ENCODE measurements around the gene TDRD7.

The TDRD7 gene

DNA sequence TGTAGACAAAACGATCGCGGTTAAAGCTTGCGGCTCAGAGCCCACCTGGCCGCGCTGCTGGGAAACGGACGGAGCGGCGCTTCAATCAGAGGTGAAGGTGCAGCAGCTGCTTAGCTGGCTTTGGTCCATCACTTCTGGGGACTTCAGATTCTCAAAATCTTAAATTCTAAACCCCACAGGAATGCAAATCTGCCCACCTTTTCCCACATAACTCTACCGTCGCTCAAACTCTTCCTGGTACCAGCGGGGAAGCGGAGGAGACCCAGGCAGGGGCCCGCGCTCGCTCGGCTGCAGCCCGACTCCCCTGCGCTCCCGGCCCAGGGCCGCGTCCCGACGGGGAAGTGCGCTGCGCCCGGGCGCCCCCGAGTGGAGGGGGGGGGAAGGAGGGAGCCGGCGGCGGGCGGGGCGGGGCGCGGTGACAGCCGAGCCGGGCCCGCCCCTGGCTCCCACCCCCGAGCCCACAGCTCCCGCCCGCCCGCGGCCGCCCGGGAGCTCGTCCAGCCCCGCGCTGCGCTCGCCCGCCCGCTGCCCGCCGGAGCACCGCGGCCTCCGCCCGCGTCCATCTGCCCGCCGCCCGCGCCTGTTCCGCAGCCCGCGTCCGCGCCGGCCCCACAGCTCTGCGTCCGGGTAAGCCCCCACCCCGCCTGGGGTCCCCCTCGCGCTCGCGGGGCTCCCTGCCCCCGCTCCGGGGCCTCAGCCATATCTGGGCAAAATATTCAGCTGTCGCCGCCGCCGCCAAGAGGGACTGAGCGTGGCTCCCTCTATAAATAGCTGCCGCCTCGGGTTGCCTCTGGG lies 89.5 kb downstream of the TDRD7 start, which contains the start of gene TMOD1:
Gene TMOD1, plus strand, starts transcription at position 490 of the 795 bp plus-strand sequence. CDS start 22,523 bp downstream, outside the sequence.
- no peak within 1 kb of the TSS for H3K27ac Mint-ChIP-seq
- peaks cover 9% of the 10 kb centered on the region for H3K36me3 Mint-ChIP-seq

DNA sequence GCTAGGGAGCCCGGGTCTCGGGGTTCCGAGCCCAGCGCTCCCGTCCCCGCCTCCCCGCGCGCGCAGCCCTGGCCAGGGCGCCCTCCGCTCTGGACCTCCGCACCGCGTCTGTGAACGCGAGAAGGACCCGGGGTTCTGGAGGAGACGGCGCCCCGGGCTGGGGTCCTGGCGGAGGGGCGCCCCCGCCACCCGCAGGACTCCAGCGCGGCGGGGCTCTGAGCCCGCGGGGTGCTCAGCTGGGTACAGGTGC lies 90.0 kb downstream of the TDRD7 start:
- peaks cover 4% of the 10 kb centered on the region for H3K36me3 Mint-ChIP-seq
- peak overlapping the region; percentile 71 for H3K4me3 Mint-ChIP-seq
- no peak overlapping the region for H3K27ac Mint-ChIP-seq
- peaks cover 50% of the 10 kb centered on the region for H3K27me3 Mint-ChIP-seq
- ATAC-seq, result peak; percentile 53
- H3K9me3 Mint-ChIP-seq, result peaks cover 3% of the 10 kb centered on the region
- peaks cover 20% of the 10 kb centered on the region for H3K4me1 Mint-ChIP-seq

More for the DNA sequence above, 89.5 kb downstream of the TDRD7 start, which contains the start of gene TMOD1:
- Mint-ChIP-seq H3K9me3 (peaks cover 3% of the 10 kb centered on the region), H3K4me1 (peaks cover 20% of the 10 kb centered on the region), H3K27me3 (peaks cover 50% of the 10 kb centered on the region), H3K4me3 (peak within 1 kb of the TSS; percentile 71)
- ATAC-seq, result peak; percentile 84

DNA sequence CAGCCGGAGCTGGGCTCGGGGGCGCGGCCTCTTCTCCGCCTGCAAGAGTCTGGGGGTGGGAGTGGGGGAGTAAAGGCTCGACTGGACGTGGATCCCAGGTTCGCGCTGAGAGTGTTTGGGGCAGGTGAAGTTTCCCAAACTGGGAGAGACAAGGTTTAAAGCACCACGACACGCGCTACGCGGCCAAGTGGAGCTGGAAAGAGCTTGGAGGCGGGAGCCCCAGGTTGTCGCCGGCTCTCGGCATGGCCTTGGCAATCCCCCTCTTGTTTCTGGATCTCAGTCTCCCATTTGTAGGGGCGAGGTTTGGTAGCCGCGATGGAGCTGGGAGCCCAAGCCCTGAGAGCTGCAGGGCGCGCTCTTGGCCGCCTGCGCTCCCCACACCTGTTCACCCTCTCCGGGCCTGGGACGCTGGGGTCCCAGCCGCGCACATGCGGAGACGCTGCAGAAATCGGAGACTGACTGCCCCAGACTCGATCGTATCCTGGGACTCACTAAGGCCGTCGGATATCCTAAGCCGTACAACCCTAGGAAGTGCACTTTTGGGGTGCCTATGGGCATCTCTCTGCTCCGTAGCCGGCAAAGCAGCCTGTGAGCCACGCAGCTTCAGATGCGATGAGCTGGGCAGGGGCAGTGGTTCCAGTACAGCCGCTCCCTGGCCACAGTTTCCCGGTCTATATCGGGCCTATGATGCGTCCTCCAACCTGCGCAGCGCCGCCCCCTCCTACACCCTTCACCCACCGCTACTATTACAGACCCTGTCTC lies 90.5 kb downstream of the TDRD7 start:
- peaks cover 3% of the 10 kb centered on the region for H3K9me3 Mint-ChIP-seq
- ATAC-seq, result peak; percentile 44
- peaks cover 50% of the 10 kb centered on the region for H3K27me3 Mint-ChIP-seq
- H3K27ac Mint-ChIP-seq, result peak overlapping the region; percentile 31
- H3K4me1 Mint-ChIP-seq, result peaks cover 20% of the 10 kb centered on the region
- H3K4me3 Mint-ChIP-seq, result peak overlapping the region; percentile 71
- no peaks in the 10 kb centered on the region for H3K36me3 Mint-ChIP-seq

- ATAC-seq, result no peak
- Mint-ChIP-seq H3K27ac (peak overlapping the region; percentile 31), H3K27me3 (peaks cover 49% of the 10 kb centered on the region), H3K9me3 (peaks cover 3% of the 10 kb centered on the region), H3K4me1 (peaks cover 20% of the 10 kb centered on the region), H3K36me3 (no peaks in the 10 kb centered on the region), H3K4me3 (peak overlapping the region; percentile 71)
Observed at GRCh38 chr9:97502984-97503861, 91.3 kb downstream of the TDRD7 start.

- H3K27ac Mint-ChIP-seq, result no peak overlapping the region
- H3K4me3 Mint-ChIP-seq, result no peak overlapping the region
- no peaks in the 10 kb centered on the region for H3K9me3 Mint-ChIP-seq
- H3K4me1 Mint-ChIP-seq, result peaks cover 20% of the 10 kb centered on the region
- peaks cover 43% of the 10 kb centered on the region for H3K27me3 Mint-ChIP-seq
- no peak for ATAC-seq
- H3K36me3 Mint-ChIP-seq, result no peaks in the 10 kb centered on the region
Observed at GRCh38 chr9:97503862-97504210, 91.9 kb downstream of the TDRD7 start.

- Mint-ChIP-seq H3K27me3 (peaks cover 36% of the 10 kb centered on the region), H3K36me3 (no peaks in the 10 kb centered on the region), H3K27ac (no peak overlapping the region), H3K9me3 (no peaks in the 10 kb centered on the region), H3K4me3 (no peak overlapping the region), H3K4me1 (peaks cover 20% of the 10 kb centered on the region)
- ATAC-seq, result no peak
Observed at GRCh38 chr9:97504381-97505216, 92.7 kb downstream of the TDRD7 start.

GRCh38 chr9:97505845-97506244 lies 93.9 kb downstream of the TDRD7 start:
- H3K9me3 Mint-ChIP-seq, result no peaks in the 10 kb centered on the region
- H3K27ac Mint-ChIP-seq, result no peak overlapping the region
- peaks cover 18% of the 10 kb centered on the region for H3K4me1 Mint-ChIP-seq
- no peaks in the 10 kb centered on the region for H3K36me3 Mint-ChIP-seq
- ATAC-seq, result no peak
- H3K4me3 Mint-ChIP-seq, result no peak overlapping the region
- H3K27me3 Mint-ChIP-seq, result peaks cover 24% of the 10 kb centered on the region

DNA sequence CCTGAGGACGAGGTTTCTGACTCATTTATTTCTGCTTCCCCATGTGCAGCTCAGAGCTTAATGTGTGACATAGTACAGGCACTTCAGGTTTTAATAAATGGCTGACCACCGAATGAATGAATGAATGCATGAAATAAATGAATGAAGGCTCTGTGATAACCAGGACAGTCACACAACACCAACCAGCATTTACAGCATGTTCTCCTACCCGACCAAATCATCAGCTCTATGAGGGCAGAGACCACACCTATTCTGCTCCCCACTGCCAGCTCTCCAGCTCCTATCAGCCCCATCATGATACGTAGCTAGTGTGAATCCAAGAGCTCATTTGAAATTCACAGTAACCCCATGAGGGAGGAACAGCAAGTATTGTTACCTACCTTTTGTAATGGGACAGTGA lies 94.4 kb downstream of the TDRD7 start:
- no peaks in the 10 kb centered on the region for H3K9me3 Mint-ChIP-seq
- H3K4me3 Mint-ChIP-seq, result no peak overlapping the region
- H3K27ac Mint-ChIP-seq, result no peak overlapping the region
- H3K36me3 Mint-ChIP-seq, result no peaks in the 10 kb centered on the region
- ATAC-seq, result no peak
- peaks cover 23% of the 10 kb centered on the region for H3K4me1 Mint-ChIP-seq
- peaks cover 24% of the 10 kb centered on the region for H3K27me3 Mint-ChIP-seq

DNA sequence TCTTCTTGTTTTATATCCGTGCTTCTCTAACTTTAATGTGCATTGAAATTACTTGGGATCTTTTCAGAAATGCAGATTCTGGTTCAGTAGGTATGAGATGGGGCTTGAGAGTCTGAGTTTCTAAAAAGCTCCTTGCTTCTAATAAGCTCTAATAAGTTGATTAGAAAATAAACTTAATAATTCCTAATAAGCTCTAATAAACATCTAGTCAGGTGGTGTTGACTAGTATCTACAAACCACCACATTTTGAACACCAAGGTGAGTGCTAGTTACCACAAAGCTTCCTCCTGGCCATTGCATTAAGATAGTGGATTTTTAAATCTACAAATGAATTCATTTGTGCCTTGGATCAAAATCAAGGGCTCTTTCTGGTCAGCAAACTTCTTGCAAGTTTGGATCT lies 94.9 kb downstream of the TDRD7 start:
- no peak overlapping the region for H3K4me3 Mint-ChIP-seq
- no peaks in the 10 kb centered on the region for H3K9me3 Mint-ChIP-seq
- H3K27me3 Mint-ChIP-seq, result peaks cover 24% of the 10 kb centered on the region
- ATAC-seq, result no peak
- no peaks in the 10 kb centered on the region for H3K36me3 Mint-ChIP-seq
- H3K4me1 Mint-ChIP-seq, result peaks cover 28% of the 10 kb centered on the region
- no peak overlapping the region for H3K27ac Mint-ChIP-seq

DNA sequence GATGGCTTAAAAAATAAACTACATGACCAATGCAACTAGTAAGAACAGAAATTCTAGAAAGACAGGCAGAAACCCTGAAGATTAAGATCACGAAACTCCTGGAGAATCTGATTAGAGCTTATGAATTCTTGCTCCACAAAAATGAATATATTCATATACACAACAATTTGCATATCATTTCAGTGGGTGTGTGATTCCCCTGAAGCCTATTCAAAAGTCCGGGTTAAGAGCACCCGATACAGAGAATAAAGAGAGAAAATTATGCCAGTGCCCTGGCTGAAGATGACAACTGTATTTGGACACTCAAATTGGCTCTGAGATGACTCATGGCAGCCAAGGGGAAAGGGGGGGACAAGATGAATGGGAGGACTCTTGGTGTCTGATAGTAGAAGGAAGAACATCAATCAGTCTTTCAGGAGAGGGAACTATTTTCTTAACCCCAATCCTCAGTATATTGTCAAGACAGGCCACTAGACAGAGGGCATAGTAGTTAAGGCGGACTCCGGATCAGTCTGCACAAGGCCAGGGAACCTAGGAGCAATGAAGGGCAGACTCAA lies 95.6 kb downstream of the TDRD7 start:
- no peak overlapping the region for H3K27ac Mint-ChIP-seq
- H3K36me3 Mint-ChIP-seq, result no peaks in the 10 kb centered on the region
- peaks cover 29% of the 10 kb centered on the region for H3K4me1 Mint-ChIP-seq
- peaks cover 21% of the 10 kb centered on the region for H3K27me3 Mint-ChIP-seq
- no peaks in the 10 kb centered on the region for H3K9me3 Mint-ChIP-seq
- H3K4me3 Mint-ChIP-seq, result no peak overlapping the region
- ATAC-seq, result no peak

DNA sequence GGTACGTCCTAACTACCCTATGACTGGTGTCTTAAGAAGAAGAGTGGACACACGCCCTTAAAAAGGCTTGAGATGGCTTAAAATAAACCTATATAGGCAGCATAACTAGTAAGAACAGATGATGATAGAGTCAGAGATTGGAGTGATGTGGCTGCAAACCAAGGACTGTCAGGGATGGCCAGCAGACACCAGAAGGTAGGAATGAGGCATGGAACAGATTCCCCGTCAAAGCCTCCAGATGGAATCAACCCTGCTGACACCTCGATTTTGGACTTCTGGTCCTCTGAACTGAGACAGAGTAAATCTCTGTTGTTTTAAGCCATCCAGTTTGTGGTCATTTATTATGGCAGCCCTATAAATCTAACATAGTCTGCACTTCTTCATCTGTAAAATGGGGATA lies 97.0 kb downstream of the TDRD7 start:
- Mint-ChIP-seq H3K27ac (no peak overlapping the region), H3K9me3 (no peaks in the 10 kb centered on the region), H3K36me3 (no peaks in the 10 kb centered on the region), H3K4me3 (no peak overlapping the region), H3K4me1 (peaks cover 18% of the 10 kb centered on the region), H3K27me3 (peaks cover 8% of the 10 kb centered on the region)
- ATAC-seq, result no peak

GRCh38 chr9:97510797-97511654 lies 99.1 kb downstream of the TDRD7 start:
- peaks cover 18% of the 10 kb centered on the region for H3K4me1 Mint-ChIP-seq
- H3K9me3 Mint-ChIP-seq, result no peaks in the 10 kb centered on the region
- ATAC-seq, result peak; percentile 71
- H3K36me3 Mint-ChIP-seq, result no peaks in the 10 kb centered on the region
- H3K4me3 Mint-ChIP-seq, result peak overlapping the region; percentile 22
- H3K27me3 Mint-ChIP-seq, result peaks cover 3% of the 10 kb centered on the region
- H3K27ac Mint-ChIP-seq, result peak overlapping the region; percentile 79

DNA sequence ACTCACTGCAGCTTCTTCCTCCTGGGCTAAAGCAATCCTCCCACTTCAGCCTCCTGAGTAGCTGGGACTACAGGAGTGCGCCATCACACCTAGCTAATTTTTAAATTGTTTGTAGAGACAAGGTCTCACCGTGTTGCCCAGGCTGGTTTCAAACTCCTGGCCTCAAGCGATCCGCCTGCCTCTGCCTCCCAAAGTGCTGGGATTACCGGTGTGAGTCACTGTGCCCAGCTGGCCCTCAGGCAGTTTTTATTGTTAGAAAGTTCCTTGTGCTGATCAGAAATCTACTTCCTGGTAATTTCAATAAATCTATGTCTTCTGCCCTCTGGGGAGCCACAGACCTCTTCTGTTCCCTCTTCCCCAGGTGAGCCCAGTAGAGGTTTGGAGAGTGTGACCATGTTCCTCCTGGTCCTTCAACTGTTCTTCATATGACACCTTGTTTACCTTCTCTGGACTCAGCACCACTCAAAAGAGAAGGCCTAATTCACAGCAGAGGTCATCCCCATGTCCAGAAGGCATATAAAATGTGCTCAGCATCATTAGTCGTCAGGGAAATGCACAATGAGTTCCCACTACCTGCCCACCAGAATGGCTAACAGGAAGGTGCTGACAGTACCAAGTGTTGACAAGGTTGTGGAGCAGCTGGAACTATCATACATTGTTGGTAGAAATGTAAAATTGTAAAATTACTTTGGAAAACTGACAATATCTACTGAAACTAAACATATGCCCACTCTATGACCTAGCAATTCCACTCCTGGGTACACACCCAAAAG lies 99.9 kb downstream of the TDRD7 start:
- Mint-ChIP-seq H3K36me3 (no peaks in the 10 kb centered on the region), H3K9me3 (no peaks in the 10 kb centered on the region), H3K27me3 (peaks cover 11% of the 10 kb centered on the region), H3K4me3 (peak overlapping the region; percentile 22), H3K27ac (peak overlapping the region; percentile 79), H3K4me1 (peaks cover 18% of the 10 kb centered on the region)
- no peak for ATAC-seq
